Measurements from ENCODE around the gene APOE.
A peak's percentile ranks its signal among the peaks of the same experiment; 100 is the strongest.
"Not testable (repeated sequence)": the region's sequence is repeated elsewhere in the genome, so short reads cannot be mapped to it uniquely, and the experiment has no call there.

The APOE gene

DNA sequence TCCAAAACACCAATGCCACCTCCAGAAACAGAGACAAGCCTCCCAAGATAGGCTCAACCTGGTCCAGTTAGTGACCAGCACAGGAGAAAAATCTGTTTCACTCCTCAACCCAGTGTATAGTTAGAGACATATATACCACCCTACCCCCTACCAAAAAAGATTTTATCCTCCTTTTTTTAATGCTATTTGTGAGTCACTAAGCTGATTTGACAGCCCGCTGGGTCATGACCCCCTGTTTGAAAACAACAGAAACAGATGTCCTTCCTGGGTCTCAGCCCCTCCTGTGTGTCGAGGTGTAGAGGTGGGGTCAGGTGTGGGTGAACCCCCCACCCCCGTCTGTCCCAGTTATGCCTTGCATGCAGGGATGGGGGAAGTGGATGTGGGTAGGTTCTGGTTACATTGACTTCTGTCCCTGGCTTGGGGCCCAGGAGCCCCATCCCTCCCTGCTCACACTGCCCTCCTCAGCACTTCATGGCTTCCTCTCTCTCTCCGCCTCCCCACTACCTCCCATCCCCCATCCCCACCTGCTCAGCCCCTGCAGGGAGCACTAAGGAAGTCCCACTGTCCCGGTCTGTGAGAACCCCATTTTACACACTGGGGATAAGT is 28.6 kb upstream of the APOE start:
- no peak for TF ChIP-seq ZNF274 (IDR thresholded peaks at IDR 0.05; ENCODE audit: low read depth, low read length)
- no peak overlapping the region for H3K4me3 ChIP-seq (ENCODE audit: low read length)

DNA sequence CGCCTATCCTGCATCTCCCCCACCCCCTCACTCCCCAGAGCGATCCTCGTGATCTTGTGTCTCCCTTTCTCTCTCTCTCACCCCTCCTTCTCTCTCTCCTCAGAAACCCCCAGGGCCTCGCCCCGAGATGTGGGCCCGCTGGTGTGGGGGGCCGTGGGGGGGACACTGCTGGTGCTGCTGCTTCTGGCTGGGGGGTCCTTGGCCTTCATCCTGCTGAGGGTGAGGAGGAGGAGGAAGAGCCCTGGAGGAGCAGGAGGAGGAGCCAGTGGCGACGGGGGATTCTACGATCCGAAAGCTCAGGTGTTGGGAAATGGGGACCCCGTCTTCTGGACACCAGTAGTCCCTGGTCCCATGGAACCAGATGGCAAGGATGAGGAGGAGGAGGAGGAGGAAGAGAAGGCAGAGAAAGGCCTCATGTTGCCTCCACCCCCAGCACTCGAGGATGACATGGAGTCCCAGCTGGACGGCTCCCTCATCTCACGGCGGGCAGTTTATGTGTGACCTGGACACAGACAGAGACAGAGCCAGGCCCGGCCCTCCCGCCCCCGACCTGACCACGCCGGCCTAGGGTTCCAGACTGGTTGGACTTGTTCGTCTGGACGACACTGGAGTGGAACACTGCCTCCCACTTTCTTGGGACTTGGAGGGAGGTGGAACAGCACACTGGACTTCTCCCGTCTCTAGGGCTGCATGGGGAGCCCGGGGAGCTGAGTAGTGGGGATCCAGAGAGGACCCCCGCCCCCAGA is 27.3 kb upstream of the APOE start:
- no peak for TF ChIP-seq ZNF274 (IDR thresholded peaks at IDR 0.05; ENCODE audit: low read depth, low read length)
- H3K4me3 ChIP-seq (ENCODE audit: low read length): no peak overlapping the region

DNA sequence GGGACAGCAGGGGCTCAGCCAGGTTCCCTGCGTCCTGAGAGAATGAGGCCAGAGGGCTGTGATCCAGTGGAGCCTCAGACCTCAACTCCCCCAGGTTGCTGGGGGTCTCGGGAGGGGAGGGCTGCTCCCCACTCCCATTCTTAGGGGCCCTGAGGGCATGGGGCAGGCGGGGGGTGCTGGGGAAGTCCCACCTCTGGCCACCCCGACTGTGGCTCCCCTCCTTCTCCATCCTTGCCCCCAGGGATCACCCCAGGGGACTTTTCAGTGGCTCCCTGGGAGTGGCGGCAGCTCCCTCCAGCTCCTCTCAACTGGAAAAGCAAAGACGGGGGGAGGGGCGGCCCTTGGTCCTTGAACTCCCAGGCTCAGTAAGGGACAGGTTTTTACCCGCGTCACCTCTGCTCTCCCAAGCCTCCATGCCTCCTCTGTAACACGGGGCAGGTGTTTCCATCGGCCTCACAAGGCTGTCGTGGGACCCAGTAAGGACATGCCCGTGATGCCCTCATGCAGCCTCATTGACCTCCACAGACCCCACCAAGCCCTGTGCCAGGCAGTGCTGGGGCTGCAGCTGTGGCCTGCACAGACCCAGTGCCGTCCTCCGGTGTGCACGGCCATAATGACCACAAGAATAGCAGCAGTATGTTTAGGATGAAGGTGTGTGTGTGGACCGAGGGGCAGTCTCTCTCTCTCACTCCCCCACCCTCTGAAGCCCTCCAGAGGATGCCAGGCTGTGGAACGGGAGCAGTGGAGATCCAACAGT is 26.1 kb upstream of the APOE start:
- TF ChIP-seq ZNF274 (IDR thresholded peaks at IDR 0.05; ENCODE audit: low read depth, low read length): no peak

DNA sequence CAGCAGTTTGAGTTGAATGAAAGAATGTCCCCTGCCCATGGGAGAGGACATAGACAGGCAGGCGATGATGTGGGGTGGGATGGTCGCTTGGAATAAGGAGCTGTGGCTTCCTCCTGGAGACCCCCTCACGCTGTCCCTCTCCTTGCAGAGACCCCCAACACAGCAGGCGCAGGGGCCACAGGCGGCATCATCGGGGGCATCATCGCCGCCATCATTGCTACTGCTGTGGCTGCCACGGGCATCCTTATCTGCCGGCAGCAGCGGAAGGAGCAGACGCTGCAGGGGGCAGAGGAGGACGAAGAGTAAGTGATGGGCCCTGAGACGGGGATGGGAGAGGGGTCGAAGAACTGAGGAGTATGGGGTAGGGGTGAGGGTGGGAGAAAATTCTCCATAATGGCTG is 23.5 kb upstream of the APOE start:
- no peak overlapping the region for H3K4me3 ChIP-seq (ENCODE audit: low read length)
- no peak for TF ChIP-seq ZNF274 (IDR thresholded peaks at IDR 0.05; ENCODE audit: low read depth, low read length)

More for the DNA sequence above, 26.1 kb upstream of the APOE start:
- H3K4me3 ChIP-seq (ENCODE audit: low read length): no peak overlapping the region

DNA sequence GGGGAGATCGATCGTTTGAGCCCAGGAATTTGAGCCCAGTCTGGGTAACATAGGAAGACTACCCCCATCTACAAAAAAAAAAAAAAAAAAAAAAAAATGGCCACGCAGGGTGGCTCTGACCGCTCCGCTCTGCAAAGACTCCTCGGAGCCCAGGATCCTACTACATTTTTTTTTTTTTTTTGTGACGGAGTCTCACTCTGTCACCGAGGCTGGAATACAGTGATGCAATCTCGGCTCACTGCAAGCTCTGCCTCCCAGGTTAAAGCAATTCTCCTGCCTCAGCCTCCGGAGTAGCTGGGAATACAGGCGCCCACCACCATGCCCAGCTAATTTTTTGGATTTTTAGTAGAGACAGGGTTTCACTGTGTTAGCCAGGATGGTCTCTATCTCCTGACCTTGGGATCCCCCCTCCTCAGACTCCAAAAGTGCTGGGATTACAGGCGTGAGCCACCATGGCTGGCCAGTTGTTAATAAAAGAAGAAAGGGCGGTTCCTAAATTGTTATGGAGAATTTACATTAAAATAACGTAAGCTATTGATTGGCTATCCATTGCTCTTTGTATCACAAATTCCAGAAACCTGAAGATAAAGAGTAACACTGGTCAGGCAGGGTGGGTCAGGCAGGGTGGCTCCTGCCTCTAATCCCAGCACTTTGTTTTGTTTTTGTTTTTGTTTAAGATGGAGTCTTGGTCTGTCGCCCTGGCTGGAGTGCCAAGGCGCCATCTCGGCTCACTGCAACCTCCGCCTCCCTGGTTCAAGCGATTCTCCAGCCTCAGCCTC is 22.8 kb upstream of the APOE start:
- not testable (repeated sequence) for H3K4me3 ChIP-seq (ENCODE audit: low read length)

DNA sequence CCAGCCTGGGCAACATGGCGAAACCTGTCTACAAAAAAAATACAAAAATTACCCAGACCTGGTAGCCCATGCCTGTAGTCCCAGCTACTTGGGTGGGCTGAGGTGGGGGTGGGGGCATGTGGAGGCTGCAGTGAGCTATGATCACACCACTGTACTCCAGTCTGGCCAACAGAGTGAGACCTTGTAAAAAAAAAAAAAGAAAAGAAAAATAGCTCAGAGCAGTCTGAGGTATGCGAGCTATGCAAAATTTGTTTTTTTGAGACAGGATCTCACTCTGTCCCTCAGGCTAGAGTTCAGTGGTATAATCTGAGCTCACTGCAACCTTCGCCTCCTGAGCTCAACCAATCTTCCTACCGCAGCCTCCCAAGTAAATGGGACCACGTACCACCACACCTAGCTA is 21.7 kb upstream of the APOE start:
- H3K4me3 ChIP-seq (ENCODE audit: low read length): no peak overlapping the region
- TF ChIP-seq ZNF274 (IDR thresholded peaks at IDR 0.05; ENCODE audit: low read depth, low read length): no peak

DNA sequence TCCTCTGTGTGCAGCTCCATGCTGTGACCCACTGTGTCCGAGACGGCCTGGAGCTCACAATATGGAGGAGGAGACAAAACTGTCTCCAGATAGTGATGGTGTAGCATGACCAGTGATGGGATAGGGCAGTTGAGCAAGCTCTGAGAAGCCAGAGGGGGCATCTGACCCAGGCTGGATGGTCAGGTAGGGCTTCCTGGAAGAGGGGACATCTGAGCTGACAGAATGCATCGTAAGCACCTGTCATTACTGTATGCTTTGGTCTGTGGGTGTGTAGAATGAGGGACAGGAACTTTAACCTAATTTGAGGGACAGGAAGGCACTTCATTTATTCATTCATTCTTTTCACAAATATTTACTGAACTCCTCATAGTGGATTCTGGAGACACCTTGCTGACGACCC is 21.0 kb upstream of the APOE start:
- no peak for TF ChIP-seq ZNF274 (IDR thresholded peaks at IDR 0.05; ENCODE audit: low read depth, low read length)
- no peak overlapping the region for H3K4me3 ChIP-seq (ENCODE audit: low read length)

DNA sequence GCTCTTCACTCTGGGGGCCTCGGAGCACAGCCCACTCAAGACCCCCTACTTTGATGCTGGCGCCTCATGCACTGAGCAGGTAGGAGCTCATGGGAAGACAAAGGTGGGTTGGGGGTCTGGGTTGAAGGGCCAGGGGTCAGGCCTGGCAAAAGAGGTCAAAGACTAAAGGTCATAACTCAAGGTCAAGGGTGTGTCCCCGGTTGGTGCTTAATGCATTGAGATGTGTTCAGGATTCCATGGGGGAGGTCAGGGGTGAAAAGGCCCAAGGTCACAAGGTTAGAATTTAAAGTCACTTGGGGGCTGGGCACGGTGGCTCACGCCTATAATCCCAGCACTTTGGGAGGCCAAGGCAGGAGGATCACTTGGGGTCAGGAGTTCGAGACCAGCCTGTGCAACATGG is 19.5 kb upstream of the APOE start:
- no peak overlapping the region for H3K4me3 ChIP-seq (ENCODE audit: low read length)
- no peak for TF ChIP-seq ZNF274 (IDR thresholded peaks at IDR 0.05; ENCODE audit: low read depth, low read length)

DNA sequence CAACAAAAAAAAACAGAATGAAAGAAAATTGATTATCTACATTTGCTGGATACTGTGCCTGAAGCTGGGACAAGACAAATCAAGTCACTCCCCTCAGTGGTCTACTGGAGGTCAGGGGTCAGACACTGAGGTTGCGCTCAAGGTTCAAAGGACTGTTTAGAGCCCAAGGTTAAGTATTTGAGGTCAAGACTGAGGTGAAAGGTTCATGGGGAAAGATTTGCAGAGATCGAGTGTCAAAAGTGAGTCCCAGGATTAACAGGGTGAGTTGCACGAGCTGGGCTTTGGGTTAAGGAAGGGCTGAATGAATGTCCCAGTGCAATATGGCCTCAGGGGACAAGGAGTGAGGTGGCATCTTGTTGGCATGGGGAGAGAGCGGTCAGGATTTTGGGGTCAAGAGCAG is 17.9 kb upstream of the APOE start:
- no peak overlapping the region for H3K4me3 ChIP-seq (ENCODE audit: low read length)
- TF ChIP-seq ZNF274 (IDR thresholded peaks at IDR 0.05; ENCODE audit: low read depth, low read length): no peak

DNA sequence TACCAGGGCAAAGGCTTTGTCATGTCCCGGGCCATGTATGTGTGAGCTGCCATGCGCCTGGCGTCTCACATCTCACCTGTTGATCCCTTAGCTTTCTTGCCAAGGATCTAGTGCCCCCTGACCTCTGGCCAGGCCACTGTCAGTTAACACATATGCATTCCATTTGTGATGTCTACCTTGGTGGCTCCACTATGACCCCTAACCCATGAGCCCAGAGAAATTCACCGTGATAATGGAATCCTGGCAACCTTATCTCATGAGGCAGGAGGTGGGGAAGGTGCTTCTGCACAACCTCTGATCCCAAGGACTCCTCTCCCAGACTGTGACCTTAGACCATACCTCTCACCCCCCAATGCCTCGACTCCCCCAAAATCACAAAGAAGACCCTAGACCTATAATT is 17.3 kb upstream of the APOE start:
- not testable (repeated sequence) for H3K4me3 ChIP-seq (ENCODE audit: low read length)

DNA sequence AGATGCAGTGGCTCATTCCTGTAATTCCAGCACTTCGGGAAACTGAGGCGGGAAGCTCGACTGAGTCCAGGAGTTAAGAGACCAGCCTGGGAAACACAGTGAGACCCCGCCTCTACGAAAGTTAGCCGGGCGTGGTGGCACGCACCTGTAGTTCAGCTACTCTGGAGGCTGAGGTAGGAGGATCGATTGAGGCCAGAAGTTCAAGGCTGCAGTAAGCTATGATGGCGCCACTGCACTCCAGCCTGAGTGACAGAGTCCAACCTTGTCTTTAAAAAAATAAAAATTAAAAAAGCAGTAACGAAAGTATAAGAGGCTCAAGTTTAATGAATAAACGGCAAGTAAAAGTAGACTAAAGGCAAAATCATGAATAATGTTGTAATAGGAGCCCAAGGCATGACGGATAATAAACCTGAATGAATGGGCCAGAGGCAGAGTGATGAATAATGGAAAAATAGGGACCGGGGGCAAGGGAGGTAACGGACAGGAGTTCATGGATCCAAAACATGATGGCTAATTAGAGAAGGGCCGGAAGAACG is 15.7 kb upstream of the APOE start:
- no peak for TF ChIP-seq ZNF274 (IDR thresholded peaks at IDR 0.05; ENCODE audit: low read depth, low read length)

DNA sequence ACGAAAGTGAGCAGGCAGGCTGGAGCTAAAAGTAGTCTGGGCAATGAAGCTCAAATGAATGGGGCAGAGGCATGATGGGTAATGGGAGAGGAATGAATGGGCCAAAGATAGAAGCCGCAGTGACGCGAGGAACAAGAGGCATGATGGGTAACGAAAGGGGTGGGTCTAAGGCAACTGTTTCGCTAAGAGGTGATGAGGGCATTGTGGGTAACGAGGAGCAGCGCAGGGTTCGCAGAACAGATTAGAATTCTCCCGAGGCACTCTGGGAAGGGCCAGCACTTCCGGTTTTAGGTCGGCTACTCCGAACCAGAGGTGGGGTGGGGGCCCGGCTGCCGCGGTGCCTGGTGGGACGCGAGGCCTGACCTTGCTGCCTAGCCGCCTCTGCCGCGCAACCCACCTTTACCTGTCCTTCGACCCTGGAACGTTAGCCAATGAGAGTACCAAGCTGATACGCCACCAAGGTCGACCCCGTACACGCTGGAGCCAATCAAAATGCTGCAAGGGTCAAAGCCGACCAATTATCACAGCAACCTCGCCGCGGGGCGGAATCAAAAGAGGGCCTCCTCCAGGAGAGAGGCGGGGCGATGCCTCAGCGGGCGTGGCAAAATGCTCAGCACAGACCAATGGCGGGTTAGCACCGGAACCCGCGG is 15.1 kb upstream of the APOE start:
- TF ChIP-seq ZNF274 (IDR thresholded peaks at IDR 0.05; ENCODE audit: low read depth, low read length): no peak
- H3K4me3 ChIP-seq (ENCODE audit: low read length): peak overlapping the region; percentile 59; the same call in 1 of the 2 replicates

More for the DNA sequence above, 15.7 kb upstream of the APOE start:
- peak overlapping the region; percentile 59; the same call in 1 of the 2 replicates for H3K4me3 ChIP-seq (ENCODE audit: low read length)

DNA sequence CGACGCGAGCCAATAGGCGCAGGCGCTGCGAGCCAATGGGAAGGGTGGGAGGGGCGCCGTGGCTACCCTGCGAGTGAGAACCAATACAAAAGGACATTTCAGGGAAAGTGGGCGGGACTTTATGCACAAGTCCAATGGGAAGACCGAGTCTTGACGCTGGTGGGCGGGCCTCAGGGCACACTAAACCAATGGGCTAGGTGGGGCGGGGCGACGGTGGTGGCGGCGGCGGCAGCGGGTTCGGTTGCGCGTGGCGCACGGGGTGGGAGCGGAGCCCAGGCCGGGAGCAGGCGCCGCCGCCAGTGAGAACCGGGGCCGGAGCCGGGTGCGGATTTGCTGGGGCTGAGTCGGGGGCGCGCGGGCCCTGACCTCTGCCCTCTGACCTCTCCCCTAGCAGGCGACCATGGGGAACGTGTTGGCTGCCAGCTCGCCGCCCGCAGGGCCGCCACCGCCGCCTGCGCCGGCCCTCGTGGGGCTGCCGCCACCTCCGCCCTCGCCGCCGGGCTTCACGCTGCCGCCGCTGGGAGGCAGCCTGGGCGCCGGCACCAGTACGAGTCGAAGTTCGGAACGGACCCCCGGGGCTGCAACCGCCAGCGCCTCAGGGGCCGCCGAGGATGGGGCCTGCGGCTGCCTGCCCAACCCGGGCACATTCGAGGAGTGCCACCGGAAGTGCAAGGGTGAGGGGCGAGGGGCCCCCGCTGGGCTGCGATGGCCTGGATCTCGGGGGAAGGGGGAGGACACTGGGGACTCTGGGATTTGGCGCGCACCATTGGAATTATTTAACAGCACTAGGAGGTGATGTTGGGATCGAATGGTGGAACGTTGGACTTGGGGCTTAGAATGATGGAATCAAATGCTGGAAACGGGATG is 14.3 kb upstream of the APOE start, which contains the start of gene TOMM40:
Gene TOMM40, plus strand, starts transcription at position 239 of the 867 bp plus-strand sequence. Its CDS starts 162 bp downstream, at position 401.
- TF ChIP-seq ZNF274 (IDR thresholded peaks at IDR 0.05; ENCODE audit: low read depth, low read length): no peak
- peak within 1 kb of the TSS; percentile 95 for H3K4me3 ChIP-seq (ENCODE audit: low read length)

All from GM08714 (cell line).